HEK293T (cell line): Measurements from ENCODE around the gene INPP5D.
"Not testable (repeated sequence)": the region's sequence is repeated elsewhere in the genome, so short reads cannot be mapped to it uniquely, and the experiment has no call there.

ENCODE experiments used
- CTCF ChIA-PET: fragments of 350-600 bp; formaldehyde crosslinking; extraction: SDS; loops from one replicate; lab custom pipeline; 2021; ENCODE audit warnings: antibody characterized with exemption, inconsistent platforms; lab: Yijun Ruan, JAX
- POLR2A ChIA-PET: fragments of 350-600 bp; formaldehyde crosslinking; extraction: SDS; loops from one replicate; lab custom pipeline; 2020; ENCODE audit warnings: antibody characterized with exemption, inconsistent platforms; lab: Yijun Ruan, JAX
- DNase-seq: peaks from one replicate; pipeline ENCODE4 v3.0.0; 2012; ENCODE audit warnings: mixed read lengths; ENCODE audit errors: extremely low spot score
- ARNT ChIP-seq: fragments of 450-650 bp; IDR thresholded peaks from 2 replicates; pipeline ENCODE4 v1.6.1; 2017; ENCODE audit warnings: mild to moderate bottlenecking
- BHLHE40 ChIP-seq: fragments of 450-650 bp; IDR thresholded peaks from 2 replicates; pipeline ENCODE4 v1.6.1; 2016; ENCODE audit warnings: mild to moderate bottlenecking, moderate library complexity, borderline replicate concordance
- CTBP1 ChIP-seq: fragments of 450-650 bp; IDR thresholded peaks from 2 replicates; pipeline ENCODE4 v1.6.1; 2016; ENCODE audit warnings: borderline replicate concordance
- ELF4 ChIP-seq: fragments of 450-650 bp; IDR thresholded peaks from 2 replicates; pipeline ENCODE4 v1.6.1; 2017; ENCODE audit warnings: antibody characterized with exemption
- FOXA1 ChIP-seq: fragments of 450-650 bp; IDR thresholded peaks from 2 replicates; pipeline ENCODE4 v1.6.1; 2016; ENCODE audit warnings: mild to moderate bottlenecking
- FOXK2 ChIP-seq: fragments of 450-650 bp; IDR thresholded peaks from 2 replicates; pipeline ENCODE4 v1.6.1; 2016; ENCODE audit warnings: mild to moderate bottlenecking
- FOXM1 ChIP-seq: fragments of 450-650 bp; IDR thresholded peaks from 2 replicates; pipeline ENCODE4 v1.6.1; 2017; ENCODE audit warnings: mild to moderate bottlenecking, borderline replicate concordance
- HDGF ChIP-seq: fragments of 450-650 bp; IDR thresholded peaks from 2 replicates; pipeline ENCODE4 v1.6.1; 2017; ENCODE audit warnings: antibody characterized with exemption, borderline replicate concordance
- L3MBTL2 ChIP-seq: fragments of 450-650 bp; conservative IDR thresholded peaks from 2 replicates; pipeline ENCODE4 v1.6.1; 2016; ENCODE audit warnings: mild to moderate bottlenecking
- LEF1 ChIP-seq: fragments of 450-650 bp; IDR thresholded peaks from 2 replicates; pipeline ENCODE4 v1.6.1; 2017; ENCODE audit warnings: mild to moderate bottlenecking, borderline replicate concordance
- NFRKB ChIP-seq: fragments of 450-650 bp; IDR thresholded peaks from 2 replicates; pipeline ENCODE4 v1.6.1; 2016; ENCODE audit warnings: mild to moderate bottlenecking, moderate library complexity
- SP1 ChIP-seq: fragments of 450-650 bp; IDR thresholded peaks from 2 replicates; pipeline ENCODE4 v1.6.1; 2017
- SUZ12 ChIP-seq: fragments of 450-650 bp; IDR thresholded peaks from 2 replicates; pipeline ENCODE4 v1.6.1; 2016; ENCODE audit warnings: mild to moderate bottlenecking
- TARDBP ChIP-seq: fragments of 450-650 bp; IDR thresholded peaks from 2 replicates; pipeline ENCODE4 v1.6.1; 2016
- ZNF384 ChIP-seq: fragments of 450-650 bp; IDR thresholded peaks from 2 replicates; pipeline ENCODE4 v1.6.1; 2016
- TF ChIP-seq, protein P1 (sequence below): fragments of 450-650 bp; IDR thresholded peaks from 2 replicates; pipeline ENCODE4 v1.6.1; 2016

INPP5D gene

DNA sequence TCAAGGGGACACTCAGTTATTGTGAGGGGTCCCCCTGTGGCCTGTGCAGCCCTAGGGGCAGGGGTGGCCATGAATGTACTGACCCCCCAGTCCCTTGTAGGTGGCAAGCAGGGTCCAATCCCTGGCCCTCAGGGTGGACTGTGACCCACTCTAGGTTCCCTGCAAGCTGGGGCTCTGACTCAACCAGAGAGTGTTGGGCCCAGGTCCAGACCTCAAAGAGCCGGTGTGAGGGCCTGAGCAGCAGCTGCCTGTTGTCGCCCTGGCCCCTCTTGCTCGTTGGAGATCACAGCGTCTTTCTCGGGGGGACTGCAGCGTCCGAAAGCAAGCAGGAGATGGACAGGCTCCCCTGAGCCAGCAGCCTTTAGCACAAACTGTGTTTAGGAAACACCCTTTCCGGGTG, 124.5 kb downstream of the INPP5D start:
- CTCF ChIA-PET: interaction anchor here (0.7 kb wide), 1 partner anchor 69 kb away, joined by 6 read pairs; no protein-coding TSS in a partner anchor
- no peak for DNase-seq
- POLR2A ChIA-PET: interaction anchor here (0.9 kb wide), 1 partner anchor 67 kb away, joined by 4 read pairs; the partner anchor contains the start of gene ATG16L1
- TF ChIP-seq L3MBTL2 (no peak), FOXK2 (no peak), FOXA1 (no peak), TARDBP (no peak), HDGF (no peak), SP1 (no peak), ARNT (no peak), FOXM1 (no peak), LEF1 (no peak), CTBP1 (no peak), BHLHE40 (no peak), ELF4 (no peak), SUZ12 (no peak), ZNF384 (no peak), NFRKB (no peak)
- TF ChIP-seq, protein P1, sequence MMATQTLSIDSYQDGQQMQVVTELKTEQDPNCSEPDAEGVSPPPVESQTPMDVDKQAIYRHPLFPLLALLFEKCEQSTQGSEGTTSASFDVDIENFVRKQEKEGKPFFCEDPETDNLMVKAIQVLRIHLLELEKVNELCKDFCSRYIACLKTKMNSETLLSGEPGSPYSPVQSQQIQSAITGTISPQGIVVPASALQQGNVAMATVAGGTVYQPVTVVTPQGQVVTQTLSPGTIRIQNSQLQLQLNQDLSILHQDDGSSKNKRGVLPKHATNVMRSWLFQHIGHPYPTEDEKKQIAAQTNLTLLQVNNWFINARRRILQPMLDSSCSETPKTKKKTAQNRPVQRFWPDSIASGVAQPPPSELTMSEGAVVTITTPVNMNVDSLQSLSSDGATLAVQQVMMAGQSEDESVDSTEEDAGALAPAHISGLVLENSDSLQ: no peak

DNA sequence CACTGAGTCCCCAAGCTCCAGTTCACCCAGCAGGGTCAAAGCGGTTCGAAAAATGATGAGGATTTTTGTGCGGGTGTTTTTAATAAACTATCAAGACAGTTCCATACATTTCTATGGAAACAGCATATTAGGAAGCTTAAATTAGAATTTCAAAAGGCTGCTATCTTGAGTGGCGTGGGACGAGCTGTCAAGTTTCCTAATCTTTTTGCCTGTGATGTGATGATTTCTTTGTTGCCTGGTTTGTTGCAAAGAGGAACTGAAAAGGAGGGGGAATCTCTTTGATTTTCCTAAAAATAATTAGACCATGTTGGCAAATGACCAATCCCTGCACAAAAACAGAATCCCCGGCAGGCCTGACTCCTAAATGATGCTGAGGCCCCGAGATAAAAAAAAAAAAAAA, 125.2 kb downstream of the INPP5D start:
- TF ChIP-seq TARDBP: no peak
- TF ChIP-seq ELF4: no peak
- no peak for TF ChIP-seq ARNT
- TF ChIP-seq, protein P1: no peak
- no peak for TF ChIP-seq SUZ12
- no peak for TF ChIP-seq FOXM1
- TF ChIP-seq NFRKB: no peak
- no peak for TF ChIP-seq LEF1
- TF ChIP-seq HDGF: no peak
- TF ChIP-seq BHLHE40: no peak
- TF ChIP-seq SP1: no peak
- TF ChIP-seq CTBP1: no peak
- no peak for TF ChIP-seq L3MBTL2
- TF ChIP-seq FOXK2: no peak
- TF ChIP-seq ZNF384: no peak
- no peak for TF ChIP-seq FOXA1
- ChIA-PET POLR2A (no interaction called here), CTCF (interaction anchor here (0.7 kb wide), 1 partner anchor 70 kb away, joined by 6 read pairs; no protein-coding TSS in a partner anchor)
- DNase-seq: no peak

DNA sequence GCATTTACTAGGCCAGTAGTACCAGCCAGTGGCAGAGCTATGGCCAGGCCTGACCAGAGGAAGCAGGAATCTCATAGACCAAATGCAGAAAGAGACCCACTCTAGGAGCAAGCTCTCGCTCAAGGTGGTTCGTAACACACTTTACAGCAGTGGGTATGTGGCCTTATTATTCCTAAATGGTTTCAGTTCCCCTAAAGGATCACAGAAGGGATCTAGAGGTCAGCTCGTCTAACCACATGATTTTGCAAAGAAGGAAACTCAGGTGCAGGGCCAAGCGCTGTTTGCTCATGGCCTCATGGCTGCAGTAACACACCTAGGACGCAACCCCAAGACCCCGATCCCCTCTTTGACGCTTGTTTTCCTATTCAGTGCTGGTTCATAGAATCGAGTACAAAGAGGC, 125.8 kb downstream of the INPP5D start:
- no peak for DNase-seq
- ChIA-PET CTCF (no interaction called here), POLR2A (no interaction called here)
- TF ChIP-seq ZNF384 (no peak), HDGF (no peak), FOXA1 (no peak)
- TF ChIP-seq, protein P1: no peak

DNA sequence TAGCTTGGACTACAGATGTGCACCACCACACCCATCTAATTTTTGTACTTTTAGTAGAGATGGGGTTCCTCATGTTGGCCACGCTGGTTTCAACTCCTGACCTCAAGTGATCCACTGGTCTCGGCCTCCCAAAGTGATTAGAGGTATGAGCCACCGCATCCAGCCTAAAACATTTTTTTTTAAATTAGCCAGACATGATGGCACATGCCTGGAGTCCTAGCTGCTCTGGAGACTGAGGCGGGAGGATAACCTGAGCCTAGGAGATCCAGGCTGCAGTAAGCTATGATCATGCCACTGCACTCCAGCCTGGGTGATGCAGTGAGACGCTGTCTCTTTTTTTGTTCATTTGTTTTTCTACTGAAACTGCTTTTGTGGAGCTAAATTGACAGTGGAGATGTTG, 126.7 kb downstream of the INPP5D start:
- TF ChIP-seq SUZ12: no peak
- no peak for TF ChIP-seq SP1
- TF ChIP-seq TARDBP: no peak
- no peak for TF ChIP-seq CTBP1
- no peak for TF ChIP-seq FOXK2
- no peak for TF ChIP-seq ELF4
- TF ChIP-seq BHLHE40: no peak
- TF ChIP-seq L3MBTL2: no peak
- TF ChIP-seq HDGF: no peak
- TF ChIP-seq FOXM1: no peak
- no peak for TF ChIP-seq ZNF384
- POLR2A ChIA-PET: no interaction called here
- DNase-seq: no peak
- CTCF ChIA-PET: no interaction called here

DNA sequence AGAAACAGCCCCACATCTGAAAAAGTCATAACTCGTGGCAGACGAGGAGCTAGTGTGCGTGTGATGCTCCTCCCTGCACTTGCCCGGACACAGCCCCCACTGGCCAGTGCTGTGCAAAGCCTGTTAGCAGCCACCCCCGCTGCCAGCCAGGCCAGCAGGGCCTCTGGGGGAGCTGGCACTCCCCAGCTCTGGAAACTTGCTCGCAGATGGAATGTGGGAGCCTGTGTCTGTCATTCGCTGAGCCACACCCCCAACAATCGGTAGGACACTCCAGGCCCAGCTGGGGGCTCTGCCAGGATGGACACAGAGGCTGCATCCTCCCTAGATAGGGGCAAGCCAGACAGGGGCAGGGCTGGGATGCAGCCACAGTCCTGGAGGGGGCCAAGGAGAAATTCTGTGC, 128.9 kb downstream of the INPP5D start:
- TF ChIP-seq ELF4 (no peak), FOXA1 (no peak), ZNF384 (no peak), CTBP1 (no peak), SUZ12 (no peak), BHLHE40 (no peak), ARNT (no peak), LEF1 (no peak), L3MBTL2 (no peak), NFRKB (no peak), FOXK2 (no peak), TARDBP (no peak), SP1 (no peak), FOXM1 (no peak), HDGF (no peak)
- TF ChIP-seq, protein P1: no peak
- POLR2A ChIA-PET: no interaction called here
- CTCF ChIA-PET: interaction anchor here (0.6 kb wide), 1 partner anchor 27 kb away, joined by 3 read pairs; no protein-coding TSS in a partner anchor
- DNase-seq: no peak

DNA sequence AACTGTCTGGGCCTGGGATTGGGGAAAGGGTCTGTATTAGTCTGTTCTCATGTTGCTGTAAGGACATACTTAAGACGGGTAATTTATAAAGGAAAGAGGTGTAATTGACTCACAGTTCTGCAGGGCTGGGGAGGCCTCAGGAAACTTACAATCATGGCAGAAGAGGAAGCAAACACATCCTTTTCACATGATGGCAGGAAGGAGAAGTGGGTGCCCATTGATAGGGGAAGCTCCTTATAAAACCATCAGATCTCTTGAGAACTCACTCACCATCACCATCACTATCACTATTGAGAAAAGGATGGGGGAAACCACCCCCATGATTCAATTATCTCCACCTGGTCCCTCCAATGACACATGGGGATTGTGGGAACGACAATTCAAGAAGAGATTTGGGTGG, 130.9 kb downstream of the INPP5D start:
- POLR2A ChIA-PET, DNase-seq, CTCF ChIA-PET: not testable (repeated sequence)
